Cerebellar nuclear complex (tissue), 1 donor: ENCODE results near the gene TLE3.

ENCODE experiments used
- DNase-seq, 2 experiments: peaks; one replicate each; lab custom pipeline; 2025; lab: John Stamatoyannopoulos, UW

TLE3 gene

DNA sequence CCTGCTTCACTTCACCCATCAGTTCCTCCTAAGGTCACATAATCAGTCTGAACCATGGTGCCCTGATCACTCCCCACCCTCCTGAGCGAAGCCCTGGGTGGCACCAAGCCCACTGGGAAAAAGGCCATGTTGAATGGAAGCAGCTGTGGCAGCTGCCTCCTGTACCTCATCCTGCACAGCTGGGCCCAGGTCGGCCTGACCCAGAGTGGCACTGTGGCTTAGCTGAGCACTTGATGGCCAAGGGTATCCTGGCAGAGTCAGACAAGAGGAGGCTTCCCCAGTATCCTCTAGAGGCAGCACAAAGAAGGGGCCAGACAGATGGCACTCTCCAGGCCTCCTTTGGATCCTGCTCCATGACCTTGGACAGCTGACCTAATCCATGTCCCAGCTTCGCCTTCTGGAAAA, 68.4 kb downstream of the TLE3 start:
- no peak for DNase-seq

DNA sequence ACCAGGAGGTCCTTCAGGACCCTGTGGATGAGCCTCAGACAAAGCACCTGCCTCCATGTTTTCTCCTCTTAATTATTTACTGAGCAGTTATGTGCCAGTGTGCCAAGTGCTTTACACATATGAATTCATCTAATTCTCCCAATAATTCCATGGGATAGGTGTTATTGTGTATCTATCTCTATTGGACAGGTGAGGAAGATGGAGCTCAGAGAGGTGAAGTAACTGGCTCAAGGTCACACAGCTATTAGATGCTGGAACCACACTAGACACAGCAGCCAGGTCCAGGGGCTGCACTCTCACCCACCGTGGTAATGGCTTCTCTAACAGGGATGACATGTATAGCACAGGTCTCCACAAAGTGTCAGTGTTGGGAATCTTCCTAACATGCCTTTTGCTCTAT, 70.2 kb downstream of the TLE3 start:
- DNase-seq = no peak

DNA sequence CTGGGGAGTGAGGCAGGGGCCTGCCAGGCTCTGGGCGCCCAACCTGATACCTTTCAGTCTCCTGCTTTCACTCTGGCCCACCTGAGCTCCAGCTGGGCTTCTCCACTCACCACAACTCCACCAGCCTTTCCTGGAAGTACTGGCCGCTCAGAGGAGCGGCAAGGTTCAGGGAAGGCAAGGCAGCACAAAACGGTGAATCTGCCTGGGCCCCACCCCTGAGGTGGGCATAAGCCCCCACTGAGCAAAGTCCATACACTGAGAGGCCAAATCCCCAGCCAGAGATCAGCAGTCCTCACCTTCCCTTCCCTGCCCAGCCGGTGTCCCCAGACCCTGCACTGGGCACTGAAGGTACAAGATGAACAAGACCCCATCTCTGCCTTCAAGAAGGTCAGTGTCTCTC, 70.7 kb downstream of the TLE3 start:
- no peak for DNase-seq

DNA sequence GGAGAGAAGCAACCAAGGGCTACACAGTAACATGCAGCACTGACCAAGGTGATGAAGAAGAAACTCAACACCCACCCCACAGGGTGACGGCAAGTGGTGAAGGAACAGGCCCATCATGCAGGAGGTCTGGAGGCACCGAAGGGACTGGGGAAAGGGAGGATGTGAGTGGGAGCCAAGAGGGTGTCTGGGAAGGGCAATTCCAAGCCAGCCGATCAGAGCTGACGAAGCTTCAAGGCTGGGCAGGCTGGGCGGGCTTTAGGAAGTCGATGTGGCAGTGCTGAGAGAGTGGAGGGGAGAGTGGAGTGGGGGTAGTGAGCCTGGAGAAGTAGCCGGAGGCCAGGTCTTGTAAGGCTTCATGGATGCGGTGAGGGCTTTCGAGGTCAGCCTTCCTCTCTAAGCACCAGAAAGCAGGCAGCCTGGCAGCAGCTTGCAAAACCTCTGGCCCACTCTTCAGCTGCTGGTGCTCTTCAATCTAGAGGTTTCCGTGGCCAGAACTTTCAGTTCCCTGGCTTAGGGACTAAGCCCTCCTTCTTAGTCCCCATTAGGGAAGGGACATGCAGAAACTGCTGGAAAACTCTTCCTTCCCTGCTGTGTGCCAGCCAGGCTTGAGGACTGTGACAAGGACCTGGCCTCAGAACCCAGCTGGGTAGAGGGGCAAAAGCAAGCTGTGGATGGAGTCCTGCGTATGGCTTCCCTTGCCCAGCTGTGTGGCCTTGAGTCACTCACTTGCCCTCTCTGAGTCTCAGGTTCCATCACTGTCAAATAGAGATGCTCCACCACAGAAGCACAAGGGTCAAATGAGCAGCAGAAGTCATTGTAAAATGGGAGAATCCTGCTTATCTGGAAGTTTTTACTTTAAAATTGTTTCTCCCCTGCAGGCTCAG, 72.1 kb downstream of the TLE3 start:
- DNase-seq = no peak

DNA sequence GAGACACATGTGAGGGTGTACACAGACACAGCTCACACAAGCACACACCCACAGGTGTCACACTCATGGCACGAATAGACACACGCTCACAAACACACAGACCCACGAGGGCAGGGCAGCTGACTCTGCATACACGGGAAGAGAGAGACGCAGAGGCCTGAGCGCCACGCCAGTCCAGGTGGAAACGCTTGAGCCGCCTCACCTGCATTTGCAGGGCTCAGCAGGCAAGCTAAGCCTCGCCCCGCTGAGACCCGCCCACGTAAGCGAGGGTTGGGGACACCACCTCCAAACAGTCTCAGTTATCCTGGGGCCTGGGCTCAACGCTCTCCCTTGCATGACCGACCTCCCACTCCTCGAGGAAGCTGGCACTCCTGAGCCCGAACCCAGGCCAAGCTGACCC, 73.2 kb downstream of the TLE3 start:
- no peak for DNase-seq

DNA sequence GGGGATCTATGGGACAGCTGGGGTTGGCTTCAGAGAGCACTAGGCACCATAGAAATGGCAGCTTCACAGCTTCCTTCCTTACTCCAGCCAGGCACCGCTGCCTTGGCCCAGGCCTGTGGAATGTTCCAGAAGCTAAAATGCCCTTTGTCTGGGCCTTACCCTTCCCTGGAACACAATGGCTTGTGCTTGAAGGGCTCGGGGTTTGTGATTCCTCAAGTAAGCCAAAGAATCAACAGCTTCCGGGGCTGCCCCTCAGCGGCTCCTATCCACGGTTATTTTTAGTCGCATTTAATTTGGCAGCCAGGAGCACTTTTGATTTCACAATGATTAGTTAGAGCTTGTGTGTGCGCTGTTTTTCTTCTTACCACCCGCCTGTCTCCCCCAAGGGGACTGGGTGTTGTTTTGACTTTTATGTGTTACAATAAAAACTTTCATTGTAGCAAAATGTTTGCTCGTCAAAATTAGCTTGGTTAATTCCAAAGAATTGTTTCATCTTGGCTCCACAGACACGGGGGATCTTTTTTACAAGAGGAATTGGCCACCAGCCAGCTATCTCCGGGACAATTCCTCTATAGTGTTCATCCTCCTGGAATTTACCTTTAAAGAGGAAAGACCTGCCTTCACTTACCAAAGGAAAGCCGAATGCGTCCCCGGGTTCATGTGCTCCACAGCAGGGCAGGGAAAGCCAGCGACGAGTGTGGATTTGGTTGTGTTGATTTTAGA, 73.8 kb downstream of the TLE3 start:
- DNase-seq = no peak

DNA sequence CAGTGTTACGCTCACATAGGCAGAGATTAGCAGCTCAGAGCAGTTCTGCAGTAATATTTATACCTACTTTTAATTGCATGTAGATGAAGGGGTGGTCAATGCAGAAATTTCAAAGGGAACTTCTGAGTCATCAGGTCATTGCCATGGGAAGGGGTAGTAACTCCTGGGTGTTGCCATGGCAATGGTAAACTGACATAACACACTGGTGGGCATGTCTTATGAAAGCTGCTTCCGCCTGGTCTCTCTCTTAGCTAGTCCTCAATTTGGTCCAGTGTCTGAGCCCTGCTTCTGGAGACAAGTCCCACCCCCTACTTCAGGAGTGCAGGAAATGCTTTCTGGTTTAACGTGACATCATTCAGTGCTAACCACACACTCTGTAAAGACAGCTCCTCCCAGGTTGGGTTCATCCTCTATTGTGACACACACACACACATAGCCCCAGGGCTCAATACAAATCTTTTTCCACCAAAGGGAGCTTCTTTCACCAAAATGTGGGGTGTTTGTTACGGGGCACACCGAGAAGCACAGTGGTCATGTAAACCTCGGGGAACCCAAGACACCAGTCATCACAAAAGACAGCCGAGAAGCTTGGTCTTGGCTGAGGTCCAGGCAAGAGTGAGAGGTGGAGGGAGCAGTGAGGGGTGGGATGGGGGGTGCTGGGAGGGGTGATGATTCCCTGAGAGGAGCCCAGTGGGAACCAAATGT, 74.5 kb downstream of the TLE3 start:
- no peak for DNase-seq

DNA sequence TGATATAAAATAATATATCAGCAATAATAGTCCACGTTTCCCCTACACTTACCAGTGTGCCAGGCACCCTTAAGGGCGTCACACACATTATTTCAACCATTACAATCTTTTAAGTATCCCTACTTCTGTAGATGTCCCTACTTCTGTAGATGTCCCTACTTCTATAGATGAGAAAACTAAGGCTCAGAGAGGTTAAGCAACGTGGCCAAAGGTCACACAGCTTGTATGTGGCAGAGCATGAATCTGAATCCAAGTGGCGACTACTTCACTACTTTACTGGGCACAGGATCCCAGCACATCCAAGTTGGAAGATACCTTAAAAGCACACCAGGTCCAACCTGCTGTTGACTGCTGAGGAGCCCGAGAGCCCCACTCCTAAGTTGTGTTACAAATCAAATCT, 77.5 kb downstream of the TLE3 start:
- DNase-seq = no peak

DNA sequence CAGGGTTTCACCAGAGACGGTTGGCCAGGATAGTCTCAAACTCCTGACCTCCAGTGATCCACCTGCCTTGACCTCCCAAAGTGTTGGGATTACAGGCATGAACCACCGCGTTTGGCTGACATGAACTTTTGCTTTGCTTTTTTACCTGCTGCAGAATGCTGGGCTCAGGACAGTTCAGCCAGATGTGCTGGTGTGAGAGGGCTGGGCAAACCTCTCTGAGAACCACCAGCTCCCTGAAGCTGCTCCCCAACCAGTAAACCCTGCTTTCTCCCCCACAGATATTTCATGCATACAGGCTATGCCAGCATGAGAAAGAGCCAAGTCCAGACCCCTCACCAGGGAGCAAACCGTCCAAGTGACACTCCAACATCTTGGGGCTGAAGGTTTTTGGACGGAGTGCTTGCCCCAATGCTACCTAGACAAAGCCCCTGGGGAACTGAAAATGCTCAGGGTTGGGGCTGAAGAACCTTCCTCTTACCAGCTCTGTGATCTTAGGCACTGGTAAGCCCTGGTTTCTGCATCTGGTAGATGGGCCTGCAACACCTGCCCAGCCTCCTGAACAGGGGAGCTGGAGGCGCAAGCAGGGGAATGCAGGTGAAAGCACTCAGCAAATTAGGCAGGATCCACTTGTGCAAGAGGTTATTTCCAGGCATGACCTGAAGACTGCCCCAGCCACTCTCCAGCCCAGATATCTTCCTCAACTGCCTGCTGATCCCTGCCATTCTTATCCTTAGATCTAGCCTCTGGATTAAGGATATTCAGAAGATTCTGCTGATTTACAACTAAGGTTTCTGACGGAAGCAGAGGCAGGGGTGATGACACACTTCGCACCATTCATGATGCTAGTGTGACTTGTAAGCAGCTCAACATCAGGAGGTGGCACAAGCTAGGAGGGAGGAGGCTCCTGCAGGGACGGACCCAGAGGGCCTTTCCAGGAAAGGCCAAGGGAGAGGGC, 78.8 kb downstream of the TLE3 start:
- no peak for DNase-seq

DNA sequence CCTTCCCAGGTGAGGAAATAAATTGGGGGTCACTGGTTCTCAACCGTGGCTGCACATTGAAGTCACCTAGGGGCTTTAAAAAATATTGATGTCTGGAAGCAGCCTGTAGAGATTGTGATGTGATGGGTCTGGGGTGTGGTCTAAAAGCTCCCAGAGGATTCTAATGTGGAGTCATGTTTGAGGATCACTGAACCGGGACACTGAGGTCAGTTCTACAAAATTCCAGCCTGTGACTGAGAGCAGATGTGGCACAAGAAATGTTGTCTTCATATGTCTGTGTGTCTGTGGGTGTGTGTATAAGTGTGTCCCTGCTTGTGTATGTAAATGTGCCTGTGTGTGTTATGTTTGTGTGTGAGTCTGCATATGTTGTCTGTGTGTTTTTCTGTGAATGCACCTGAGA, 79.9 kb downstream of the TLE3 start:
- DNase-seq = no peak

DNA sequence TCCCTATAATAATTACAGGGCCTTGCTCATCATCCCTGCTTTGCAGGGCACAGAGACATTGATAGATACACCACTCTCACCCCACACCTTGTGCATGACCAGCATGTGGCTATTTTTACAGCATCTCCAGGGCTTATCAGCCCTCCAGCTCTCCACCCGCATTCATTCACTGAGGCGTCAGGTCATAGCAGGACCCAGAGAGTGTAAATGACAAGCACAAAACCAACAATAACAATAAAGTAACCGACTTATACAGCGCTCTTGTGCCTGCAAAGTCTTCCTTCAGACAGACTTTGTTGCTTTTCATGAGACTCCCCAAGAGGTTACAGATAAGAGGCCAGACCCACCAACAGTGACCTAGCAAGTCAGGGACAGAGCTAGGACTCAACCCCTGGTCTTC, 80.7 kb downstream of the TLE3 start:
- no peak for DNase-seq

DNA sequence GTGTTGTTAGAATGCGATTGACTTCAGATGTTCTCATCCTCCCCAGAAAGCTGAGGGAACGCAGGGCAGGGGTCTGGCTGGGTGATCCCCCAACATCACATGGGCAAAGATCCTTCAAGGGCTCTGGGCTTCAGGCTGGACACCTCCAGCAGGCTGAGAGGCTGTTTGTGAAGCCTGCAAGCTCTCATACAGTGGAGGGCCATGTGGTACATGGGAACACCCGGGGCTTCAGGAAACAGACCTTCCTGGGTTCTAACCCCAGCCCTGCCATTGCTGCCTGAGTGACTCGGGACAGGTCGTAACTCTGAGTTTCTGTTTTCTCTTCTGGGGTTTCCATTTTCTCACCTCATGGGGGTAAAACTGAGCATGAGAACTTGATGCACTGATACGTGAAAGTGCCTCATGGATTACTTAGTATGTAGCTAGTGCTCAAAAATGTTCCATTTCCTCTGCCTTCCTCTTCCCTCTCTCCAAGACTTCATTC, 81.2 kb downstream of the TLE3 start:
- no peak for DNase-seq

DNA sequence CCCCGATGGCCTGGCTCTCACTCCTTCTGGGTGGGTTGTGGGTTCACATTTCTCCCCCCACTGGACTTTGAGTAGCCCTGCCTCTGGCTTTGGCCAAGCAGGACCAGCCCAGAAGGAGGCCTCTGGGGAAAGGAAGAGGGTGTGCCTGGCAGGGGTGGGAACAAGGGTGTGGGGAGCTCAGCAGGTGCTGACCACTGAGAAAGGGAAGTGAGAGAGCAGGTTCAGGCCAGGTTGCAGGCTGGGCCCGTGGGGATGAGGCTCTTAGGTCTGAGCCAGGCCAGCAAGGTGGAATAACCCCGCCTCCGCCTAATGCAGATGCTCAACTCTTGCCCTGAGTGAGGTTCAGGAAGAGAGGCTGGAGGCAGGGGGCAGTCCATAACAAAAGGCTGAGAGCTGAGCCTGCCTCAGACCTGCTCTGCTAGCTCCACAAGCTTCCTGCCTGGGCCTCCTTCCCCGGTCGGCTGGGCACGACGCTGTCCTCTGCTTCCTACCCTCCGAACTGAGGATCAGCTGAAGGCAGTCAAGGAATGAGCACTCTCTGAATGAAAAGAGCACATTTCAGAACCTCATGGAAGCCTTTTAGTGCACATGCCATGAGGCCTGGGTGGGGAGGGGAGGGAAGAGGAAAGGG, 82.7 kb downstream of the TLE3 start:
- DNase-seq = no peak

DNA sequence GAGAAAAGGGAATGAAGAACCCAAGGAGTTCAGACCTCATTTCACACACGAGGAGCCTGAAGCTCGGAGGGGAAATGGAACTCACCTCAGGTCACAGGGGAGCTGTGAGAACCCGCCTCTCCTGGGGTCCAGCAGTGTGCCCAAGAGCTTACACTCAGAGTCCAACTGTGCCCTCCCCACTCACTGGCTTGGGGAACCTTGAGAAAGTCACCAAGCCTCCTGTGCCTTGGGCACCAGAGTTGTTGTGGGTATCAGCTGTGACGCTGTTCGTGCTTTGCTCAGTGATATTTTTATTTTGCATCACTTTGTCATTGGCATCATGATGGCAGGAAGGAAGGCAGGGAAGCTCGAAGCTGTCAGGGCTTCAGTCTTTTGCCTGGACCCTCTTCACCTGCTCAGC, 83.4 kb downstream of the TLE3 start:
- DNase-seq = no peak

DNA sequence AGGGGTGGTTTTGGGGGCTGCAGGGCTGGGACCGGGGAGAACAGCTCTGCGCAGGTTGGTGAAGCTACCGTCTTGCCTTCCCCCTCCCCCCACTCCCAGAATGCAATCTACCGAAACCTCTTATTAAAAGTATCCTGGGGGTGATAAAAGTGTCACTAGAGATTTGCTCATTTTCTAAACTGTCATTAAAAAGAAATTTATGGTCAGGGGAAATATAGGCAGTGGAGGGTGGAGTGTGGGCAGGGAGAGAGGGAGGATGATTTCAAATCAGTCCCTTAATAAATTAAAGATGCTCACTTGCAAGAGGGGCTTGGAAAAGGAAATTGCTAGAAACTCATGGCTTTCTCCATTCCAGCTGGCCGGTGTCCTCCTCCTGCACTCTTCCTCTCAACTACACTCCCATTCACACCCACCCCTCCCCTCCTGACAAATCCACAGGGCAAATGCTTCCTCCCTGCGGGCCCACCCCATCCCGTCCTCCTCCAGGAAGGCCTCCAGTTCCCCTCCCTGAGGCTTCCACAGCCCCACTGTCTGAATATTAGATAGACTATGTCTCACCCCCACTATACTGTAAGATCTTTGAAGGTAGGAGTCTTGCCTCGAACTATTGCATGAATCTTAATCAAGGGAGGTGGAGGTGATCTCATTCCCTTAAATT, 83.9 kb downstream of the TLE3 start:
- DNase-seq = no peak

DNA sequence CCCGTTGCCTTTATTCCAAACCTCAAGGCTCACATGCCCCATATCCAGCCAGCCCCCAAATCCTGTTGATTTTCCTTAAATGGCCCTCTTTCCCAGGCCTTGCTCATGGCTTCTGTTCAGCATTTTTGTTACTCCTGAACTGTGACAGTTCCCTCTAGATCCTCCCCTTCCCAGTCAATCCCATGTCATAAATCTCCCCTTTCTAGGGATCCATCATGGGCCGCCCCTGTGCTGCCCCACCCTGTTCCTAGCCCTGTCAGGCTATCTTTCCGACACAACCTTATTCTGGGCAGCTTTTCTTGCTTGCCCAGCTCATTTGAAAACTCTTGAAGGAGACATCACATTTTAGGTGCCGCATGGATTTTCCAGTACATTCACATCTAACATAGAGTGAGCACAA, 84.8 kb downstream of the TLE3 start:
- DNase-seq = no peak

DNA sequence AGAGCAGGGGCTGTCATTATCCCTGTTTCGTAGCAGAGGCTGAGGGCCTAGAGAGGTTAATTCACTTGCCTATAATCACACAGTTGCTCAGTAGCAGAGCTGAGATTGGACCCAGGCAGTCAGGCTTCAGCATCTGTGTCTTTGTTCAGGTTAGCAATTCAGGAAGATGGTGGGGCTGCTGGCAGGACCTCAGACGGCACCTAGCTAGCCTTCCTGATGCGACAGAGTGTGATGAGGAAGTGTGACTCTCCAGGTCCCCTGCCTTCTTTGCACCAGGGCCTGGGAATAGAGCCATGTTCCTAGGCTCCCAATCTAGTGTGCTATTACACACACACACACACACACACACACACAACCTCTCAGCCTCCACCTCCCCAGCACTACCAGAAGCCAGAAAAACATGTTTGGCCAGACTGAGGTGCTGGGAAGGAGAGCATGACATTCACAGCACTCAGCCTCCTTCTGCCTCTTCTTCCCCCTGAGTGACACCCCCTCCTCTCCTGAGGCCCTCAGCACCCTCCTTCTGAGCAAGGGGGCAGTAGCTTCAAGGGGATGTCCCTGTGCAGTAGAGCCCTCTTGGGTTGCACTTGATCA, 88.9 kb downstream of the TLE3 start:
- no peak for DNase-seq

DNA sequence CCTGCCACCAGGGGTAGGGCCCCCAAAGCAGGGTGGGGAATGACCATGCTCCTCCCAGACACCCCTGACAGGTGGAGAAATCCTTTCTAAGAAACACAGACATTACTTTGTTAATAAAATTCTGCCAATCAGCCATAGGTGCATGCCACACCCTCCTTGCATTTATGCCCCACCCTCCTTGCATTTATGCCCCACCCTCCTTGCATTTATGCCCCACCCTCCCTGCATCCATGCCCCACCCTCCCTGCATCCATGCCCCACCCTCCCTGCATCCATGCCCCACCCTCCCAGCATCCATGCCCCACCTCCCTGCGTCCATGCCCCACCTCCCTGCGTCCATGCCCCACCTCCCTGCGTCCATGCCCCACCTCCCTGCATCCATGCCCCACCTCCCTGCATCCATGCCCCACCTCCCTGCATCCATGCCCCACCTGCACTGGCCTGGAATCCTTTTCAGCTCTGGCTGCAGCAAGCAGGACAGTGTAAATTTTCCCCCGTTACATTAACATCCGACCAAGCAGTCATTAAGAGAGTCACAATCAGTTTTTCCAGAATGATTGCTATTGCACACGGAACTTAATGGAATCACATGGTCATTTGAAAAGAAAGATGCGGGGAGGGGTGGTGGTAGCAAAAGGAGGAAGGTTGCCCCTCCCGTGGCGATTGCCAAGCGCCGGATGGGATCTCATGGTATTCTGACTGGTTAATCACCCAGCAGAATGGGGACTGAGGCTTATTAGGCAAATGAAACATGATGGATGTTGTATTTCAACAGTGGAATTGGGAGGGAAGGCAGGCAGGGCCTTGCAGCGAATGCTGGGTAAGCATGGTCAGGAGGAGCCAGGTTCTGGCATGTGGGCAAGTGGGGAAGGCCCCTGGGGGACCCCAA, 91.2 kb downstream of the TLE3 start:
- no peak for DNase-seq

DNA sequence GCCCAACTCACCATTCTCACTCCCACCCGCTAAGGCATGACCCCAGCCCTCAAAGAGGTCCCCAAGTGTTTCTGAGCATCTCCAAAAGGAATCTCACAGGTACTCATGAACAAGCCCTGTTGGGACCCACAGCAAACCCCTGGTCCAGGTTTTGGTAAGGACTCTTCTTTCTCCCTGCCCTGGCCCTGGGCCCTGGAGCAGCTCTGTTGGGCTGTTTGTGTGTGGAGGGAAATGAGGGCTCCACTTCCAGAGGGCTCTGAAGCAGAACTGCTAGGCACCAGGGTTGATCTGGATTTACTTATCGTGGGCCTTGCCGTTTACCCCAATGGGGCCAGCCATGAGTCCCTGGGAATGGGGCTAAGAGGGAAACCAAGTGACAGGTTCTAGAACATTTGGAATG, 92.9 kb downstream of the TLE3 start:
- no peak for DNase-seq
